Amygdala (tissue), 56 donors: ENCODE data around the gene PCBP3.
"Not testable (repeated sequence)": the region's sequence is repeated elsewhere in the genome, so short reads cannot be mapped to it uniquely, and the experiment has no call there.

ENCODE experiments used
- DNase-seq, 56 donors: peaks; one replicate each; lab custom pipeline; 2025; lab: John Stamatoyannopoulos, UW

The PCBP3 gene

GRCh38 chr21:45801129-45801964, 157.8 kb downstream of the PCBP3 start:
- DNase-seq, result no peak

- DNase-seq, result no peak
These were observed 158.5 kb downstream of the PCBP3 start for GRCh38 chr21:45801989-45802388.

GRCh38 chr21:45802425-45802824, 158.9 kb downstream of the PCBP3 start:
- no peak for DNase-seq

GRCh38 chr21:45802956-45803617, 159.6 kb downstream of the PCBP3 start:
- no peak for DNase-seq

- no peak for DNase-seq
These were observed 160.3 kb downstream of the PCBP3 start for GRCh38 chr21:45803618-45804340.

GRCh38 chr21:45804809-45805313, 161.3 kb downstream of the PCBP3 start:
- DNase-seq, result no peak

- DNase-seq, result no peak
These were observed 161.8 kb downstream of the PCBP3 start for GRCh38 chr21:45805321-45805720.

- no peak for DNase-seq
These were observed 162.5 kb downstream of the PCBP3 start for GRCh38 chr21:45806042-45806441.

GRCh38 chr21:45808663-45809062, 165.1 kb downstream of the PCBP3 start:
- not testable (repeated sequence) for DNase-seq

GRCh38 chr21:45809421-45809820, 165.9 kb downstream of the PCBP3 start:
- no peak for DNase-seq

- DNase-seq, result no peak
These were observed 167.6 kb downstream of the PCBP3 start for GRCh38 chr21:45811136-45811535.

GRCh38 chr21:45814210-45814940, 170.8 kb downstream of the PCBP3 start:
- not testable (repeated sequence) for DNase-seq

- not testable (repeated sequence) for DNase-seq
These were observed 172.3 kb downstream of the PCBP3 start for GRCh38 chr21:45815781-45816180.

GRCh38 chr21:45816794-45817193, 173.3 kb downstream of the PCBP3 start:
- no peak for DNase-seq

GRCh38 chr21:45817345-45817744, 173.8 kb downstream of the PCBP3 start:
- DNase-seq, result no peak

GRCh38 chr21:45818276-45818903, 174.9 kb downstream of the PCBP3 start:
- peak in 1 of 56 donors; percentile 37 for DNase-seq

GRCh38 chr21:45818904-45819285, 175.4 kb downstream of the PCBP3 start:
- DNase-seq, result no peak

GRCh38 chr21:45819478-45820170, 176.1 kb downstream of the PCBP3 start:
- DNase-seq, result no peak
